HepG2 (cell line): Measurements from ENCODE around the gene USP20. TPM values are rescaled to one million over a fixed set of nuclear protein-coding genes. Genes with fewer than 3 reads are reported as not detected.

Experiments
- ATAC-seq: fragments of 200-7000 bp; cut with Tn5 transposase; 3 replicates; pipeline ENCODE4 v1.9.1; 2020; ENCODE audit warnings: mild to moderate bottlenecking, moderate library complexity
- BruUV-seq: library from RNA; stranded (reverse); fragments of 400-500 nt; replicated peaks from 2 replicates; lab custom pipeline; 2021; lab: Mats Ljungman, UMichigan
- CTCF ChIA-PET: fragments of 300-600 bp; formaldehyde crosslinking; extraction: SDS; loops from one replicate; lab custom pipeline; 2021; ENCODE audit warnings: low total read pairs, inconsistent platforms, low intra/inter-chr PET ratio; lab: Yijun Ruan, JAX
- POLR2A ChIA-PET: fragments of 350-600 bp; sonication (Branson Sonifier 250); formaldehyde crosslinking; loops from one replicate; lab custom pipeline; 2020; ENCODE audit warnings: antibody characterized with exemption, inconsistent platforms; lab: Yijun Ruan, JAX
- DNase-seq: peaks from one replicate; pipeline ENCODE4 v3.0.0-alpha.2; 2015; ENCODE audit warnings: low spot score
- FAIRE-seq: peaks from 3 replicates; lab custom pipeline; 2011; peaks lifted over from hg19 to GRCh38; lab: Jason Lieb, UNC
- H2AFZ ChIP-seq: one replicate; pipeline ENCODE4 v1.6.1; 2011; ENCODE audit warnings: low read length, inconsistent platforms
- H3K27ac ChIP-seq: fragments of 300-600 bp; 3 replicates; pipeline ENCODE4 v1.8.0; 2011; ENCODE audit warnings: mixed run types, mild to moderate bottlenecking, mixed read lengths, low read length, inconsistent platforms; ENCODE audit not compliant: insufficient read depth; ENCODE audit errors: extremely low read length
- H3K27me3 ChIP-seq, 2 experiments: fragments of 200-600 bp in 1 of 2; 2 replicates in 1 of 2; 3 replicates in 1 of 2; pipeline versions ENCODE4 v1.6.0 to v1.8.0; 2011; ENCODE audit warnings: low read length in 2 of 2, mild to moderate bottlenecking in 2 of 2, moderate library complexity in 2 of 2, inconsistent platforms in 1 of 2; ENCODE audit not compliant: insufficient read depth in 2 of 2, control insufficient read depth in 1 of 2
- H3K36me3 ChIP-seq, 2 experiments: fragments of 200-600 bp in 1 of 2; replicated peaks in 1 of 2; 2 replicates in 1 of 2; 3 replicates in 1 of 2; pipeline versions ENCODE4 v1.5.1 to v1.8.0; 2011; ENCODE audit warnings: low read length in 2 of 2, inconsistent platforms in 1 of 2; ENCODE audit not compliant: insufficient read depth in 2 of 2, control insufficient read depth in 1 of 2
- H3K4me1 ChIP-seq: 2 replicates; pipeline ENCODE4 v1.5.1; 2012; ENCODE audit warnings: low read length, inconsistent platforms; ENCODE audit not compliant: insufficient read depth
- H3K4me2 ChIP-seq: 2 replicates; pipeline ENCODE4 v1.6.0; 2011; ENCODE audit warnings: low read depth, low read length, inconsistent platforms
- H3K4me3 ChIP-seq, 3 experiments: fragments of 200-600 bp in 1 of 3; sonication (generic), shearing (Covaris generic) in 1 of 3; replicated peaks in 1 of 3; 2 replicates each; pipeline ENCODE4 v1.5.1; 2011 to 2016; ENCODE audit warnings: low read length in 3 of 3, inconsistent platforms in 2 of 3, low read depth in 2 of 3, mild to moderate bottlenecking in 2 of 3, control low read depth in 1 of 3, mixed read lengths in 1 of 3; ENCODE audit not compliant: insufficient read depth in 1 of 3
- H3K79me2 ChIP-seq: one replicate; pipeline ENCODE4 v1.6.1; 2011; ENCODE audit warnings: low read length, inconsistent platforms; ENCODE audit not compliant: insufficient read depth
- H3K9ac ChIP-seq: 2 replicates; pipeline ENCODE4 v1.6.0; 2011; ENCODE audit warnings: mild to moderate bottlenecking, low read depth, low read length, inconsistent platforms; ENCODE audit not compliant: insufficient read depth
- H3K9me3 ChIP-seq: 2 replicates; pipeline ENCODE4 v1.5.1; 2012; ENCODE audit warnings: mild to moderate bottlenecking, low read length
- H4K20me1 ChIP-seq: 2 replicates; pipeline ENCODE4 v1.6.0; 2011; ENCODE audit warnings: inconsistent platforms, mild to moderate bottlenecking, low read length, moderate library complexity; ENCODE audit not compliant: insufficient read depth
- AGO2 ChIP-seq: fragments of 200-400 bp; formaldehyde crosslinking; optimal IDR thresholded peaks from 2 replicates; pipeline ENCODE3; 2017; ENCODE audit warnings: mild to moderate bottlenecking, low read depth, low read length, moderate library complexity
- ATF3 ChIP-seq: sonication (generic); formaldehyde crosslinking; IDR thresholded peaks from 2 replicates; pipeline ENCODE4 v1.4.0; 2020; ENCODE audit warnings: missing genetic modification reagents
- BCL6 ChIP-seq: IDR thresholded peaks from 2 replicates; pipeline ENCODE4 v1.6.1; 2016; ENCODE audit warnings: missing genetic modification reagents, missing compliant biosample characterization
- CREBL2 ChIP-seq: sonication (generic); formaldehyde crosslinking; IDR thresholded peaks from 2 replicates; pipeline ENCODE4 v1.8.1; 2023; ENCODE audit warnings: missing genetic modification reagents, mild to moderate bottlenecking, borderline replicate concordance
- CSRNP1 ChIP-seq: sonication (generic); formaldehyde crosslinking; IDR thresholded peaks from 2 replicates; pipeline ENCODE4 v1.8.1; 2023; ENCODE audit warnings: mild to moderate bottlenecking, missing genetic modification reagents
- MAFK ChIP-seq, 2 experiments: IDR thresholded peaks in 1 of 2; conservative IDR thresholded peaks in 1 of 2; 2 replicates each; pipeline ENCODE4 v1.6.1; 2011; ENCODE audit warnings: improper control_type of control experiment in 2 of 2, low read length in 2 of 2
- NFYB ChIP-seq: sonication (generic); formaldehyde crosslinking; IDR thresholded peaks from 2 replicates; pipeline ENCODE4 v1.4.0; 2020; ENCODE audit warnings: missing genetic modification reagents
- POGK ChIP-seq: sonication (generic); formaldehyde crosslinking; conservative IDR thresholded peaks from 2 replicates; pipeline ENCODE4 v1.8.0; 2022; ENCODE audit warnings: mild to moderate bottlenecking, moderate library complexity, missing genetic modification reagents
- PPARG ChIP-seq: conservative IDR thresholded peaks from 2 replicates; pipeline ENCODE4 v1.6.1; 2016; ENCODE audit warnings: missing biosample characterization, missing genetic modification reagents
- ZBED4 ChIP-seq: sonication (generic); formaldehyde crosslinking; IDR thresholded peaks from 2 replicates; pipeline ENCODE4 v1.4.0; 2020; ENCODE audit warnings: missing genetic modification reagents, borderline replicate concordance
- ZNF510 ChIP-seq: sonication (generic); formaldehyde crosslinking; IDR thresholded peaks from 2 replicates; pipeline ENCODE4 v1.4.0; 2020; ENCODE audit warnings: low read depth, mild to moderate bottlenecking, missing genetic modification reagents
- ZXDC ChIP-seq: sonication (generic); formaldehyde crosslinking; IDR thresholded peaks from 2 replicates; pipeline ENCODE4 v1.5.0; 2020; ENCODE audit warnings: mild to moderate bottlenecking, missing genetic modification reagents
- WGBS: methylation state at CpG from one replicate; pipeline ENCODE4 v1.1.6; 2017; ENCODE audit warnings: low lambda C conversion rate; 5-methylcytosine and 5-hydroxymethylcytosine counted together
- in situ Hi-C: cut with HindIII; loops from 2 replicates; pipeline ENCODE4 v1.10.0; 2017; ENCODE audit warnings: low pct_unique_long_range_greater_than_20kb; ENCODE audit not compliant: extremely low pct_ligation_motif_present
- intact Hi-C: fragments of 100-400 bp; cut with micrococcal nuclease; formaldehyde crosslinking; loops from one replicate; pipeline ENCODE4 v1.10.0; 2022; ENCODE audit not compliant: unreplicated experiment
- polyA plus RNA-seq, 8 experiments: library from polyadenylated mRNA; depleted of rRNA in 3 of 8; stranded (reverse) in 7 of 8; unstranded in 1 of 8; fragments of >200 nt; fragmentation: Illumina TruSeq in 4 of 8; extraction: Trizol in 4 of 8; gene quantifications; 2 replicates each; pipeline versions ENCODE4 v1.2.1 to v1.2.3, GENCODE V29; 2011 to 2016; ENCODE audit warnings: low read depth in 4 of 8, missing spikeins in 1 of 8, mixed read lengths in 1 of 8; ENCODE audit not compliant: insufficient read depth in 1 of 8
- total RNA-seq, 5 experiments: library from RNA; depleted of rRNA; stranded (reverse); fragments of >200 nt; fragmentation: Illumina TruSeq; extraction: Trizol; gene quantifications; 2 replicates each; pipeline ENCODE4 v1.2.3, GENCODE V29; 2016; ENCODE audit warnings: low read depth in 1 of 5

USP20 gene
- total and polyA plus RNA-seq, 2 of the 13 experiments (the other 11 are each of a cell fraction or from before 2014, with no cell fraction given) = 4.4 to 5.9 TPM

- Histone ChIP-seq H3K36me3 (peaks cover 4 to 11% of the 10 kb centered on the region in 2 experiments; a peak in 2 of 5 replicates), H3K27ac (no peak overlapping the region), H3K9me3 (no peaks in the 10 kb centered on the region), H3K4me2 (no peak overlapping the region), H3K4me1 (peaks cover 11% of the 10 kb centered on the region), H3K9ac (no peak overlapping the region), H2AFZ (no peak overlapping the region), H3K4me3 (no peak overlapping the region), H4K20me1 (no peaks in the 10 kb centered on the region), H3K27me3 (no peaks in the 10 kb centered on the region), H3K79me2 (no peaks in the 10 kb centered on the region)
- no peak for ATAC-seq
- intact Hi-C loops = no loop called here
- no TSS peak for BruUV-seq
- in situ Hi-C loops = no loop called here
- 96% methylated on average over 9 of the region's 9 CpGs for WGBS
- no peak for DNase-seq
- no peak for FAIRE-seq
- POLR2A ChIA-PET = no interaction called here
- CTCF ChIA-PET = no interaction called here
- no peak for TF ChIP-seq NFYB (CRISPR knock-in tag)
- TF ChIP-seq POGK = no peak
- no peak for TF ChIP-seq CREBL2 (CRISPR knock-in tag)
- TF ChIP-seq ZBED4 (CRISPR knock-in tag) = no peak
- TF ChIP-seq ZNF510 = no peak
- no peak for TF ChIP-seq CSRNP1 (CRISPR knock-in tag)
- no peak for TF ChIP-seq ATF3
- no peak for TF ChIP-seq PPARG (CRISPR knock-in tag)
- TF ChIP-seq AGO2 = no peak
- no peak for TF ChIP-seq ZXDC
- TF ChIP-seq MAFK (conservative IDR thresholded peaks at IDR 0.05 in 1 of 2, IDR thresholded peaks at IDR 0.05 in 1 of 2; ENCODE audit: low read length in 2 of 2) = no peak
- no peak for TF ChIP-seq BCL6 (CRISPR knock-in tag)
Measured at GRCh38 chr9:129894120-129894823, 59.0 kb downstream of the USP20 start.
